Kidney tubule cell (primary cell): ENCODE results near the gene PHEX.

Experiments used
- DNase-seq: peaks from one replicate; pipeline ENCODE4 v3.0.0-alpha.2; 2018; ENCODE audit warnings: low spot score

PHEX gene

GRCh38 chrX:22105231-22105630, 73.1 kb downstream of the PHEX start:
- DNase-seq: no peak

DNA sequence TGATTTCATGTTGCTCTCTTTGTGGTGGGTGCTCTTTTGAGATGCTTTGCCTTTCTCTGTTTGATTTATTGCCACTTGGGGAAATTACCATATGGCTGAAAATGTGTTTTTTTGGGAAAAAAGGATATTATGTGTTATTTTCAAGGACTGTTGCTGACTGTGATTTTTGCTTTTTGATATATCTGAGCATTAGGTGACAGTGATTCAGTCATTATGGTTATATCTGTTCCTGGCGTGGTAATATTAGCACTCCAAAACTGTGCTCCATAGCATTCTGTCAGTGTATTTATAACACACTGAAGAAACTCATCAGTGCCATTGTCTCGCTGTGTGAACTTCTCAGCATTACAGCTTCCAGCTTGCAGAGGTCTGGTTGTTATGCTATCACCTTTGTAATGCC, 73.8 kb downstream of the PHEX start:
- DNase-seq: no peak

DNA sequence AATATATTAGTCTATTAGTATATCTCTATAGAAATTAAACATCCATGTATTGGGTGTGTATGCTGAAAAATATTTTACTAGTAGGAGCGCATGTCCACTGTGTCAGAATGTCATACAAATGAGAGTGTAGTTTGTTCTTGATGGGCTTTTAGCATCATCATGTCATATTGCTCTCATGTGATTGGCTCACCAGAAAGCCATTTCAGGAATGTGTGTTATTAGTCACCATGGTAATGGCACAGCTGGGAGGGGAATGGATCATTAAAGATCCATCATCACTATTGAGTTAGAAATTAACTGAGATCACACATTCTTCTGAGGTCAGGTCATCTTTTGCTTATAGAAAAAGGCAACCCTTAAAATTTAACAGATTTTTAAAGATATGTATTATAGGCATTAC, 77.3 kb downstream of the PHEX start:
- peak; percentile 95 for DNase-seq

DNA sequence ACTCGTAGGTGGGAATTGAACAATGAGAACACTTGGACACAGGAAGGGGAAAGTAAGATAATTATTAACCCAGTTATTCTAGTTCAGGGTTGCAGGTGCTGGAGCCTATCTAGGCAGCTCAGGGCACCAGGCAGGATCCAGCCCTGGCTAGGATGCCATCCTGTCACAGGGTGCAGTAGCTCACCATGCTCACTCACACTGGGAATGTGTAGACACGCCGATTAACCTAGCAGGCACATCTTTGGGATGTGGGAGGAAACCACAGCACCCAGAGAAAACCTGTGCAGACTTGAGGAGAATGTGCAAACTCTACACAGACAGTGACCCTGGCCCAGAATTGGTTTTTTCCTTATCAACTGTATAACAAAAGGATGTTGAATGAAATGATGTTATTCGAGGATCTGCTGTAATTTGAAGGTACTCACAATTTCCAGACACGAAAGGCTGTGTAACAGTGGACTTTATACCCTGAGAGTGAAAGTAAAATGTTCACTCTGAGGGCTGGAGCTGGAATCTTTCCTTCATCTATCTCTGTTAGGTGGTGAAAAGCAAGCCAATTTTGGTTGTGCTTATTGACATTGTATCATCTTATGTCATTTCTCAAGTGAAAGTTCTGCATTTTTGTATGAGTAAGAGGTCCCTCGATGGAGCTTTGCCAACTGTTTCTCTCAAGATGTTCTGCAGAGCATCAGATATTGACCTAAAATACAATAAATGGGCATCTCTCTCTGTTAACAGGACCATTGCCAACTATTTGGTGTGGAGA, 78.8 kb downstream of the PHEX start:
- peak; percentile 77 for DNase-seq

DNA sequence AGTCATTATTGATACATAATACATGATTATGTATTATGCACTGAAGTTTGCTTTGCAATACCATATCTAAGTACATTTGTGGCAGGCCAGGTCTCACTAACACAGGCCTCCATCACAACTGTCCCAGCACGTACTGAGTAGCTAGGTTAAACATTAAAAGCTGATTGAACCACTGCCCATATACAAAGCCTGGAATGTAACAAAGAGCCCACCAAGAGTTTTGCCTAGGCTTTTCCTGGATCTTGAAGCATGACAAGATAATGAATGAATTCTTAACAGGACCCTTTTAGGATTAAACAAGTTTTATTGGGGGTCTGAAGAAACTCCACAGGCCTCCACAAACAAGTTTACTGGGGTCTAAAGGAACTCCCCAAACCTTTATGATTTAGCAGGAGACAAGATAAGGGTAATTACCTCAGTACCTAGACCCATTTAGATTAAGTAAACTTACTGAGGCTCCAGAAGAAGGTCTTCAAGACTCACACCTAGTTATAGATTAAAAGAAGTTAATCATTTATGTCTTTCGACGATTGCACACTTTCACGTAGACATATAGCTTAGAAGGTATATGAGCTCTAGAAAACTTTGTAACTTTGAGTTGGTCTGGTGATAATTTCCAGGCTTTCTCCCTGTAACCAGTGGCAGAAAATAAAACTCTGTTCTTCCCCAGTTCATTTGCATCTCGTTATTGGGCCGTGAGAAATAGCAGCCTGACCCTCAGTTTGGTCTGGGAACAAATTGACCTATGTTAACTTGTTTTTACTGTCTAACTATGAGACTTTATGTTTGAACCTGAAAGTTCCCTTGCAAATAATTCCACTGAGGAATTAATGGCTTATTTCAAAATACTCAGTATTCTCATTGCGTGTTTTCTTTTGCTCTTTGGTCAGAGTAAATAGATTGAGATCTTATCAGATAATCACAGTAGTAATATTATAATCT, 84.8 kb downstream of the PHEX start:
- peak; percentile 44 for DNase-seq

DNA sequence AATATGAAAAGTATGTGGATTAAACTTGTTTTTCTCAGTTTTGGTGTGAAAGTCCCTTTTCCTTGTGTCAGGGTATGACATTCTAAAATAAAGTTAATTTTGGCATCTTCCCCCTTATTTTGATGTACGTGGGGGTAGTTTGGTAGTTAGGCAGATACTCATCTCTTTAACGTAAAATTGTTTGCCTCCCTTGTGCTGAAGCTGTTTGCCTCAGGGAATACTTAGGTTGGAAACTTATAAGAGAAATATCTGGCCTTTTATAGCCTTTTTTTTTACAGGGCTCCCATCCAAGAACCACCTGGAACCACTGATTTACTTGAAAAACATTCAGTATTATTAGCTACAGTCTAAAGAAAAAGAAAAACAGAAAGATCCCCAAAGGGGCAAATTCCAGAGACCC, 85.5 kb downstream of the PHEX start:
- no peak for DNase-seq

DNA sequence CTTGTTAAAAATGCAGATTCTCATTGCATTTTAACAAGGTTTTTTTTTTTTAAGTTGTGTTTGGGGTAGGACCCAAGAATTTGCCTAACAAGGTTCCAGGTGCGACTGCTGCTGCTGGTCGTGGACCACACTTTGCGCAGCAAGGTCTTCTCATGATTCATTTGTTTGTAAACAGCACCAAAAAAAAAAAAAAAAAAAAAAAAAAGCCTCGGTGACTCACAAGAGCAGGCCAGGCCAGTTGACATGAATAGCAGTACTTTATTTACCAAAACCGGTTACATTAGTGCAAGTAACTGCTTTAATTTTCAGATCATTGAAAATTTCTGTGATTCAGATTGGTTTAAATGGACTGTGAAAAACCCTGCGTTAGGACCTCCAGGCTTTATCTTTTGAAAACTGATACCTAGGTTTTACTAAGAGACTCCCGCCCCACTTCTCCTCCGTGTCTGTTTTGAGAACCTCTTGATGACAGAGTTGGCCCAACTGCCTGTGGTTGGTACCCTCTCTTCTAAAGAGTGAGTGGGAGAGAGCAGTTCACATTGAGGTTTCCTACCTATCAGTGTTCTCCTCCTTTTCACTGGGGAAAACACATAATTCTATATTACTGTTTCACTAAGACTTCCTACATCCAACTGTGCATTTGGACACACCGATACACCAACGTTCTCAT, 86.2 kb downstream of the PHEX start:
- peak; percentile 30 for DNase-seq

- no peak for DNase-seq
Measured at GRCh38 chrX:22121161-22121560, 89.0 kb downstream of the PHEX start.

- peak; percentile 81 for DNase-seq
Measured at GRCh38 chrX:22122510-22122909, 90.4 kb downstream of the PHEX start.

DNA sequence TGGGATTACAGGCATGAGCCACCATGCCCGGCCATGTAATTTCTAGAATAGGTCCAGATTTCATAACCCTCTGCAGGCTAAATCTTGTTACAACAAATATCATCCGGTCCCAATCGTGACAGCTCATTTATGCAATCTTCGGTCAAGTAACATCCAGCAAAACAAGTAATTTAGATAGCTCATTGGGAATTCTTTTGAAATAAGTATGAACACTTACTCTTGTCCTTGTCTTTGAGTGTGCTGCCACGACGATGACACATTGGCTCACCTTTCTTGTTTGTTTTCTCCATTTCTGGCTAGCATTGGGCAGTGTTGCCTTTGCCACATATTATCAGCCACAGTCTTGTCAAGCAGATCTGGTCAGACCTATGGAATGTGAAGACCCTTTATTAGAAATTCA, 92.0 kb downstream of the PHEX start:
- DNase-seq: peak; percentile 51

GRCh38 chrX:22125481-22125880, 93.4 kb downstream of the PHEX start:
- DNase-seq: no peak

GRCh38 chrX:22126327-22126726, 94.2 kb downstream of the PHEX start:
- DNase-seq: no peak

DNA sequence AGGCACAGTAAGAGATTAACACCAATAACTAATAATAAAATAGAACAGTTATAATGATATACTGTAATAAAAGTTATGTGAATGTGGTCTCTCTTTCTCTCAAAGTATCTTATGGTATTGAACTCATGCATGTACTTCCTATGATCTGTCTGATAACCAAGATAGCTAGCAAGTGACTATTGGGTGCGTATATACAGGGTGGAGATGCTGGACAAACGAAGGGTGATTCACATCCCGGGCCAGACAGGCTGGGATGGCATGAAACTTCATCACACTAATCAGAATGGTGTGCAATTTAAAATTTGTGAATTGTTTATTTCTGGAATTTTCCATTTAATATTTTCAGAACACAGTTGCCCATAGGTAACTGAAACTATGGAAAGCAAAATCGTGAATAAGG, 96.8 kb downstream of the PHEX start:
- no peak for DNase-seq

DNA sequence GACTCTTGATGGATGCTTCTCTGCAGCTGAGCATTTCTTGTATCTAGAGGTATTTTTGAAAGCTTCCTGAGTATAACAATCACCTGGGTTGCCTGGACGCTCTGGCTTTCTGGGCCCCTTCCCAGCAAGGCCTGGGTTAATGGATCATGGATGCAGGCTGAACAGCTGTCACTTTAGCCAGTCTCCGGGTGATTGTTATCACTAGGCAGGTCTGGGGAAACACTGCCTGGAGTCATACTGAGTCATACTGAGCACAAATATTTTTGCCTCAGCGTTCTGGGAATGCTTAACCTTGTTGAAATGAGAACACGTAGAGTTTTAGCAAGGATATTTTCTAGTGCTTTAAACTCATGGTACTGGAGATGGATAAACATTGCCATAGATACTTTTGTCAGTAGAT, 102.6 kb downstream of the PHEX start:
- peak; percentile 93 for DNase-seq

GRCh38 chrX:22135171-22135711, 103.1 kb downstream of the PHEX start:
- DNase-seq: peak; percentile 73

GRCh38 chrX:22135994-22136684, 104.0 kb downstream of the PHEX start:
- DNase-seq: peak; percentile 94

GRCh38 chrX:22136711-22137110, 104.6 kb downstream of the PHEX start:
- DNase-seq: no peak

- DNase-seq: no peak
Measured at GRCh38 chrX:22139822-22140221, 107.7 kb downstream of the PHEX start.

- DNase-seq: no peak
Measured at GRCh38 chrX:22141047-22141730, 109.1 kb downstream of the PHEX start.

GRCh38 chrX:22147214-22147613, 115.1 kb downstream of the PHEX start:
- DNase-seq: peak; percentile 10

DNA sequence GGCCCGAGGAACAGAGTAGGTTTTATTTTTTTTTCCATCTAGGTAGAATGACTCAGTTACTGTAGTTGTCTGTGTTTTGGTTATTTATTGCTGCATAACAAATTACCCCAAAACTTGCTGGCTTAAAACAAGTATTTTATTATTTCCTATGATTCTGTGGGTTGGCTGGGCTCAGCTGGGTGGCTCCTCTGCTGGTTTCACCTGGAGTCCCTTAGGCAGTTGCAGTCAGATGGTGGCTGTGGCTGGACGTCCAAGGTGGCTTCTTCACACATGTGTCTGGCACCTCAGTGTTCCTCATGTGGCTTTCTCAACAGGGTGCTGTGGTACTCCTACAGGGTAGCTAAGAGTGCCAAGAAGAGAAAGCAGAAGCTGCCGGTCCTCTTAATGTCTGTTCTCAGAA, 115.8 kb downstream of the PHEX start:
- DNase-seq: no peak
